DOHH2 (cell line): ENCODE data around the gene UVSSA.

Experiments used
- EZH2phosphoT487 ChIP-seq: fragments of 200-600 bp; sonication (generic); IDR thresholded peaks from 2 replicates; pipeline ENCODE4 v1.6.1; 2017; ENCODE audit warnings: borderline replicate concordance, mild to moderate bottlenecking, antibody characterized with exemption, low read length, moderate library complexity, mixed read lengths
- TF ChIP-seq, protein P1 (sequence below): fragments of 200-600 bp; sonication (generic); IDR thresholded peaks from one replicate; pipeline ENCODE4 v1.5.1; 2014; ENCODE audit warnings: antibody characterized with exemption, mild to moderate bottlenecking, low read depth, low read length; ENCODE audit not compliant: poor library complexity, severe bottlenecking

- TF ChIP-seq, protein P1, sequence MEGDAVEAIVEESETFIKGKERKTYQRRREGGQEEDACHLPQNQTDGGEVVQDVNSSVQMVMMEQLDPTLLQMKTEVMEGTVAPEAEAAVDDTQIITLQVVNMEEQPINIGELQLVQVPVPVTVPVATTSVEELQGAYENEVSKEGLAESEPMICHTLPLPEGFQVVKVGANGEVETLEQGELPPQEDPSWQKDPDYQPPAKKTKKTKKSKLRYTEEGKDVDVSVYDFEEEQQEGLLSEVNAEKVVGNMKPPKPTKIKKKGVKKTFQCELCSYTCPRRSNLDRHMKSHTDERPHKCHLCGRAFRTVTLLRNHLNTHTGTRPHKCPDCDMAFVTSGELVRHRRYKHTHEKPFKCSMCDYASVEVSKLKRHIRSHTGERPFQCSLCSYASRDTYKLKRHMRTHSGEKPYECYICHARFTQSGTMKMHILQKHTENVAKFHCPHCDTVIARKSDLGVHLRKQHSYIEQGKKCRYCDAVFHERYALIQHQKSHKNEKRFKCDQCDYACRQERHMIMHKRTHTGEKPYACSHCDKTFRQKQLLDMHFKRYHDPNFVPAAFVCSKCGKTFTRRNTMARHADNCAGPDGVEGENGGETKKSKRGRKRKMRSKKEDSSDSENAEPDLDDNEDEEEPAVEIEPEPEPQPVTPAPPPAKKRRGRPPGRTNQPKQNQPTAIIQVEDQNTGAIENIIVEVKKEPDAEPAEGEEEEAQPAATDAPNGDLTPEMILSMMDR = no peak
- no peak for TF ChIP-seq EZH2phosphoT487
Observed at GRCh38 chr4:1297456-1298325, 49.3 kb upstream of the UVSSA start.
